Nephron (organoid): Measurements from ENCODE around the gene EIF4E1B.

Source experiments
- H3K27ac Mint-ChIP-seq, 3 experiments: 2 replicates each; pipeline ENCODE4 v1.8.0; 2020; ENCODE audit warnings: mixed read lengths in 3 of 3, mild to moderate bottlenecking in 2 of 3, moderate library complexity in 1 of 3
- H3K27me3 Mint-ChIP-seq: 2 replicates; pipeline ENCODE4 v1.8.0; 2021; ENCODE audit warnings: low read depth, mild to moderate bottlenecking, moderate library complexity, mixed read lengths
- H3K36me3 Mint-ChIP-seq: 2 replicates; pipeline ENCODE4 v1.8.0; 2020; ENCODE audit warnings: low read depth, mixed read lengths
- H3K4me1 Mint-ChIP-seq: 2 replicates; pipeline ENCODE4 v1.8.0; 2020; ENCODE audit warnings: mixed read lengths
- H3K4me3 Mint-ChIP-seq, 3 experiments: 2 replicates each; pipeline ENCODE4 v1.8.0; 2020; ENCODE audit warnings: mild to moderate bottlenecking in 3 of 3, mixed read lengths in 3 of 3, moderate library complexity in 2 of 3
- H3K9me3 Mint-ChIP-seq: 2 replicates; pipeline ENCODE4 v1.8.0; 2020; ENCODE audit warnings: mixed read lengths
- CTCF ChIP-seq, 3 experiments: fragments of 200-600 bp; sonication (generic); IDR thresholded peaks; one replicate each; pipeline ENCODE4 v1.5.0; 2021; ENCODE audit warnings: antibody characterized with exemption in 3 of 3; ENCODE audit not compliant: unreplicated experiment in 3 of 3

EIF4E1B gene

GRCh38 chr5:176636426-176636825 is 6.0 kb downstream of the EIF4E1B start:
- TF ChIP-seq CTCF (IDR thresholded peaks at IDR 0.05; ENCODE audit: unreplicated experiment in 3 of 3) = no peak
- Mint-ChIP-seq H3K4me3 (no peak overlapping the region), H3K27ac (no peak overlapping the region), H3K9me3 (peaks cover 5% of the 10 kb centered on the region), H3K4me1 (no peaks in the 10 kb centered on the region), H3K27me3 (peaks cover 77% of the 10 kb centered on the region), H3K36me3 (no peaks in the 10 kb centered on the region)

GRCh38 chr5:176637556-176637955 is 7.1 kb downstream of the EIF4E1B start:
- H3K36me3 Mint-ChIP-seq = no peaks in the 10 kb centered on the region
- H3K4me1 Mint-ChIP-seq = no peaks in the 10 kb centered on the region
- H3K9me3 Mint-ChIP-seq = peaks cover 5% of the 10 kb centered on the region
- TF ChIP-seq CTCF (IDR thresholded peaks at IDR 0.05; ENCODE audit: unreplicated experiment in 3 of 3) = no peak
- H3K27me3 Mint-ChIP-seq = peaks cover 65% of the 10 kb centered on the region
- no peak overlapping the region for H3K27ac Mint-ChIP-seq
- no peak overlapping the region for H3K4me3 Mint-ChIP-seq

GRCh38 chr5:176638437-176638836 is 8.0 kb downstream of the EIF4E1B start:
- no peak overlapping the region for H3K4me3 Mint-ChIP-seq
- H3K4me1 Mint-ChIP-seq = no peaks in the 10 kb centered on the region
- peaks cover 5% of the 10 kb centered on the region for H3K9me3 Mint-ChIP-seq
- H3K27me3 Mint-ChIP-seq = peaks cover 57% of the 10 kb centered on the region
- TF ChIP-seq CTCF (IDR thresholded peaks at IDR 0.05; ENCODE audit: unreplicated experiment in 3 of 3) = no peak
- H3K36me3 Mint-ChIP-seq = no peaks in the 10 kb centered on the region
- H3K27ac Mint-ChIP-seq = no peak overlapping the region

- Mint-ChIP-seq H3K27ac (no peak overlapping the region), H3K9me3 (peaks cover 5% of the 10 kb centered on the region)
Observed at GRCh38 chr5:176639208-176639607, 8.7 kb downstream of the EIF4E1B start.

GRCh38 chr5:176639981-176640380 is 9.5 kb downstream of the EIF4E1B start:
- no peaks in the 10 kb centered on the region for H3K36me3 Mint-ChIP-seq
- TF ChIP-seq CTCF (IDR thresholded peaks at IDR 0.05; ENCODE audit: unreplicated experiment in 3 of 3) = no peak
- no peak overlapping the region for H3K27ac Mint-ChIP-seq
- H3K27me3 Mint-ChIP-seq = peaks cover 45% of the 10 kb centered on the region
- H3K9me3 Mint-ChIP-seq = peaks cover 3% of the 10 kb centered on the region
- no peaks in the 10 kb centered on the region for H3K4me1 Mint-ChIP-seq
- H3K4me3 Mint-ChIP-seq = no peak overlapping the region

More at GRCh38 chr5:176639208-176639607, 8.7 kb downstream of the EIF4E1B start:
- peaks cover 49% of the 10 kb centered on the region for H3K27me3 Mint-ChIP-seq
- H3K4me3 Mint-ChIP-seq = no peak overlapping the region
- no peaks in the 10 kb centered on the region for H3K36me3 Mint-ChIP-seq
- H3K4me1 Mint-ChIP-seq = no peaks in the 10 kb centered on the region
- TF ChIP-seq CTCF (IDR thresholded peaks at IDR 0.05; ENCODE audit: unreplicated experiment in 3 of 3) = no peak

GRCh38 chr5:176640616-176641015 is 10.1 kb downstream of the EIF4E1B start:
- H3K4me3 Mint-ChIP-seq = no peak overlapping the region
- H3K9me3 Mint-ChIP-seq = no peaks in the 10 kb centered on the region
- peaks cover 40% of the 10 kb centered on the region for H3K27me3 Mint-ChIP-seq
- no peak overlapping the region for H3K27ac Mint-ChIP-seq
- no peaks in the 10 kb centered on the region for H3K4me1 Mint-ChIP-seq
- TF ChIP-seq CTCF (IDR thresholded peaks at IDR 0.05; ENCODE audit: unreplicated experiment in 3 of 3) = no peak
- no peaks in the 10 kb centered on the region for H3K36me3 Mint-ChIP-seq
